Renal cortex interstitium (tissue), 11 donors: Measurements from ENCODE around the gene STX1A. TPM values are rescaled to one million over a fixed set of nuclear protein-coding genes. Genes with fewer than 3 reads are reported as not detected.
A peak's percentile ranks its signal among the peaks of the same experiment; 100 is the strongest.
"Not testable (repeated sequence)": the region's sequence is repeated elsewhere in the genome, so short reads cannot be mapped to it uniquely, and the experiment has no call there.

Experiments
- DNase-seq, 11 donors: peaks; one replicate each; pipeline ENCODE4 v3.0.0-alpha.2; 2013; ENCODE audit warnings: low read depth in 9 of 11, low spot score in 4 of 11; ENCODE audit errors: extremely low read depth in 1 of 11
- polyA plus RNA-seq, 3 donors: library from polyadenylated mRNA; unstranded; fragments of 120-200 nt; gene quantifications; one replicate each; pipeline ENCODE4 v1.2.1, GENCODE V29; 2013; ENCODE audit not compliant: insufficient read length in 3 of 3

Gene STX1A
- polyA plus RNA-seq, 3 donors: 7.4 to 11.0 (median 10.5) TPM

DNA sequence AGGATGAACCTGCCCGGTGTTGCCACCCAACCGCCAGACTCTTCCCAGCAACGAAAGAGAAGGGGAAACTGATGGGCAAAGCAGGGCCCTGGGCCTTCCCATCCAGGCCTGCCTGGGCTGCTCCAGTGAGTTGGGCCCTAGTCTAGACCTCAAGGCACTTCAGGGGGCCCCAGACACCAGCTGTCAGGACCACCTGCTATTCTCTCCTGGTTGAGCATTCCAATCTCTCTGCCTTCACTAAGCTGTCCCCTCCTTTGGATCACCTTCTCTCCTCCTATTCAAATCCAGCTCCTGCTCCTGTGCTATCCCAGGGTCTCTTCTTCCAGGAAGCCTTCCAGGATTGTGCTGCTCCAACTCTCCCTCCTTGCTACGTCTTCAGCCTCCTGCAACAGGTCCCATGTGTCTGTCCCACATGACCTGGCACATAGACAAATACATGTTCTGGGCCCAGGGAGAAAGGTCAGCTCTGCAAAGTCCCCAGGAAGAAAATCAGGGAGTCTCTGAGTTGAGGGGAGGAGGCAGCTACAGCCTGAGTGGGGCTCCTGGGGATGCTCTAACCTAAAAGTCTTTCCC lies 3.1 kb downstream of the STX1A start:
- DNase-seq: no peak

DNA sequence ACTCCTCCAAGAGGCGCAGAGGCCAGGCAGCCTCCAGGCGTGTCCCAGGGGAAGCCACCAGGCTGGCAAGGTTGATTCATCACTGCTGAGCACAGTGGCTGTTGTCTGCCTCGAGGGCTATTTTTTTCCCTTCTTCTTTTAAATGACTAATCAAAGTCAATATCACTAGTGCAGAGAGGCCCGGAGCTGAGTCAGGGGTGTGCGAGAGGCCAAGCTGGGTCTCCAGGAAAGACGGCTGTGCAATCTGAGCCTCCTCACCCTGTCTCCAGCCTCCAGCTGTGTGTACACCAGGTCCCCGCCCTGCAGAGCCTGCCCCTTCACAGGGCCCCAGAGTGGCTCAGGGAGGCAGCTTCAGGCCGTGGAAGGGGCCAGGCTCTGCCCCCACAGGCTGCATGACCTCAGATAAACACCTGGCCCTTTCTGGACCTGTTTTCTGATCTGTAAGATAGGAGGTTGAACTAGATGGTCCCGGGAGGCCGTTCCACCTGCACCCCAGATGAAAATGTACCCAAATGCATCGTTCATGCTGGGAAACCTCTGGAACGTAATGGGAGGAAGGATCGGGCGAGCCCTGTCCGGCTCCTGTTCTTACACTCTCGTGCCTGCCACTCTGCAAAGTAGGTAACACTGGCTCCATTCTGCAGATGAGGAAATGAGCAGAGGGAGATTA lies 3.7 kb downstream of the STX1A start:
- DNase-seq: no peak

DNA sequence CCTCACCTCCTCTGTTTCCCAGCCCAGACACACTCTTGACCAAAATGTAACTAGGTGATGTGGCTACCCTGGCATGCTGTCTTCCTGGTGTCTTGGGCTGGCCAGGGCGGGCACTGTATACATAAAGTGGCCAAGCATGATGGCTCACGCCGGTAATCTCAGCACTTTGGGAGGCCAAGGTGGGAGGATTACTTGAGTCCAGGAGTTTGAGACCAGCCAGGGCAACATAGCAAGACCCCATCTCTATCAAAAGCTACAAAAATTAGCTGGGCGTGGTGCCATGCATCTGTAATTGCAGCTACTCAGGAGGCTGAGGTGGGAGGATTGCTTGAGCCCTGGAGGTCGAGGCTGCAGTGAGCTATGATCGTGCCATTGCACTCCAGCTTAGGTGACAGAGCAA lies 6.2 kb downstream of the STX1A start:
- not testable (repeated sequence) for DNase-seq

DNA sequence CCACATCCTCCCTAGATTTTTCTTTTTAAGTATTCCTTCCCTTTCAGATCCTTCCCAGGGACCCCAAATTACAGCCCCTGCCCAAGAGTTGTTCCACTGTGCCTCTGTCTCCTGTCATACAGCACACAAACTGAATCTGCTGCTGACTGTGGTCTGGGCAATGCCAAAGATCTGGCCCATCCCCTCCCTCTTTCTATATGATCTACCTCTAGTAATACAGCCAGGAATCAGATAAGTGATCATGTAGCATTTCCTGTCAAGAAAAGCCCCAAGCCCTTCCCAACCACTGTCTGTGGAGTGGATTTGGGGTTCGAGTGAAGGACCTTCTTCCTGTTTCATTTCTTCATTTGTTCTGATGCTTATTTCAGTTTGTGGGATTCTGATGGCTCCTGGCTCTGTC lies 6.7 kb downstream of the STX1A start:
- no peak for DNase-seq

DNA sequence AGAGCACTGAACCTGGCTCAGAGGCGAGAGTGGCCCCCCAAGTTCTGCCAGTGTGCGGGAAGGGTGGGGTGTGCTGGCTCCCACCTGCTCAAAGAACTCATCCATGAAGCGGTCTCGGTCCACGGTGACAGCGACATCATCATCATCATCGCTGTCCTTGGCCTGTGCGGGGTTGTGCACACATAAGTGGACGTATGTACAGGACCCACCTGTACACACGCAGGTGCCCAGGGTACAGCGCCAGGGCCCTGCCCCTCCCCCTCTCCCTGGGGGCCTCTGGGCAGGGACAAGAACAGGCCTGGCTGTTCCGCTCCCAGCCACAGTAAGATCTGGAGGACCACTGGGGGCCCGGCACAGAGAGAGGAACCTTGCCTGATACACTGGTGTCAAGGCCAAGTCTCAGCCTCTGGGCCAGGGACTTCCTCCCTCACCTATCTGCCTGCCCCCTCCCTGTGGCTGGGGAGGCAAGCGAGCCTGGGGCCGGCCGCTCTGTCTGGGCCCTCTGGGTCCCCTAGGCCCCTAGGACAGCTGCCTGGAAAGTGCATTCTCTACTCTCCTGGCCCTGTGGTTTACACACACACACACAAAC lies 10.4 kb downstream of the STX1A start:
- no peak for DNase-seq

DNA sequence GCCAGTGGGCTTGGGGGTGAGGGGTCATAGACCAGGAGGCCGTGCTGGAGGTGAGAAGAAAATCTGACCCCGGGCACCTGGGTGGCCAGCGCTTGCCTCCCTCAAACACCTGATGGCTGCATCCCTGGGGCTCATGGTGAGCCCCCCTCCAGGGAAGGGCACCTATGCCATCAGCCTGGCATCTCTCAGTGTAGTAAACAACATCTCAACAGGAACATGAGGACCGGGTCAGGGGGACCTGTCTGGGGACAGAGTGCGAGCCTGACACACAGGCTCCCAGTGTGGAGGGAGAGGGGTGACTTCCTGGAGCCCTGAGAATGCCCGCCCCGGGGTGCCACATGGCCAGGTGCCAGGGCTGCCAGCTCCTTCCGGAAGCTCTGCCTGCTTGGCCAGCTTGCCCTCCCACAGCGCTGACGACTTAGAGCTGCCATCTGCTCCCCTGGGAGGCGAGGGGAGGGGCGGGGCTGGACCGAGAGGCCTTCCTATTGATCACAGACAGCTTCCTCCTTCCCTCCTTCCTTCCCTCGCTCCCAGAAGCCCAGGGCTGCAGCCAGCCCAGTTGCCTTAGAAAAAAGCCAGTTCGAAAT lies 12.3 kb downstream of the STX1A start:
- peak in 1 of 11 donors; percentile 34 for DNase-seq

DNA sequence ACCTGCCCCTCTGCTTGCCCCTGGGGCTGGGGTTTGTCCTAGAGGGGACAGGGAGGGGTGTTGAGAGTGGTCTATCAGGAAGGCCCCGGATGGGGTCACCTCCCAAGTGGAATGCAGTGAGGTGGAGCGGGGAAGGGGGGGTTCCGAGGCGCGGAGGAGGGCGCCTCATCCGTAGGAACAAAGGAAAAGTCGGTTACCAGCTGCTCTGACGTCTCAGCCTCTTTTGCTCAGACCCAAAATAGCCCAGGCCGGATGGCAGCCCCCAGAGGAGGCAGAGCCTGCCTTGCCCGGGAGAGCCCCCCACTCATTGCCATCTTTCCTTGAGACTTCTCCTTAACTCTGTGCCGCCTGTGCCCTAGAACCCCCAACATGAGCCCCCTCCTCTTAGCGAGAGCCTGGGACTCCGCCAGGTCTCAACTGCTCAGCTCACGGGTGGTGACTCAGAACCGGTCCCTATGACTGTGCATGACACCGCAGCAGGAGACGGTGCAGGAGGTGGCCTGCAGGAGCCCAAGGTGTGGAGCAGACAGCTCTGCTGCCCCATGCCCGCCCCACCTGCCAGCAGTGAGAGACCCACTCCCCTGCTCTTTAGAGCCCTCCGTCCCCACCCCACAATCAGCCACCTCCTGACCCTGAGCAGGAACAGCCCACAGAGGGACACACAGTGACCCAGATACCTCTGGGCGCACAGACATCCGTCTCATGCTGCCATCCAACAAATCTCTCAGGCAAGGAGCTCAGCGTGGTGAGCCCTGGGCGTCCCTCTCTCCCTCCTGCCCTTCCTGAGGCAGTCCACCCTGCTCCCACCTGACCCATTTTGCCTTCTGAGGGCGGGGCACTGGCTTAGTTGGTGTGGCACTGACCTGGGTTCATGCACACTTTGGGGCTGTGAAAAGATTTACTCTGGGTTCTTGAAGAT lies 13.1 kb downstream of the STX1A start:
- no peak for DNase-seq

DNA sequence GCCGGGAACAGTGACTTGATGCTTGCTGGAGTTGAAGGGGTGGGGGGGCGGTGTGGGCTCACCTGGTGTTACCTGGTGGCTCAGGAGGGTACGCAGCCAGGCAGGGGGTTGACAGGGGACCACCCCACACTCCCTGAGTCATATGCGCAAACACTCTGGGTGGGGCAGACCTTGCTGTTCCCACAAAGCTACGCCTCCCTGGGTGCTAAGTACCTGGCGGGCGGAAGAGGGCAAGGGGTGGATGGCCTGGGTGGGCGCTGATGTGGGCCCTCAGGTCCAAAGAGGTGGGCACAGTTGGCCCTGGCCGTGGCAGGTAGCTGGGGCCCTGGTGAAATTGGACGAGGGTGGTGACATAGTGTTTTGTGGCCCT lies 13.9 kb downstream of the STX1A start:
- no peak for DNase-seq

DNA sequence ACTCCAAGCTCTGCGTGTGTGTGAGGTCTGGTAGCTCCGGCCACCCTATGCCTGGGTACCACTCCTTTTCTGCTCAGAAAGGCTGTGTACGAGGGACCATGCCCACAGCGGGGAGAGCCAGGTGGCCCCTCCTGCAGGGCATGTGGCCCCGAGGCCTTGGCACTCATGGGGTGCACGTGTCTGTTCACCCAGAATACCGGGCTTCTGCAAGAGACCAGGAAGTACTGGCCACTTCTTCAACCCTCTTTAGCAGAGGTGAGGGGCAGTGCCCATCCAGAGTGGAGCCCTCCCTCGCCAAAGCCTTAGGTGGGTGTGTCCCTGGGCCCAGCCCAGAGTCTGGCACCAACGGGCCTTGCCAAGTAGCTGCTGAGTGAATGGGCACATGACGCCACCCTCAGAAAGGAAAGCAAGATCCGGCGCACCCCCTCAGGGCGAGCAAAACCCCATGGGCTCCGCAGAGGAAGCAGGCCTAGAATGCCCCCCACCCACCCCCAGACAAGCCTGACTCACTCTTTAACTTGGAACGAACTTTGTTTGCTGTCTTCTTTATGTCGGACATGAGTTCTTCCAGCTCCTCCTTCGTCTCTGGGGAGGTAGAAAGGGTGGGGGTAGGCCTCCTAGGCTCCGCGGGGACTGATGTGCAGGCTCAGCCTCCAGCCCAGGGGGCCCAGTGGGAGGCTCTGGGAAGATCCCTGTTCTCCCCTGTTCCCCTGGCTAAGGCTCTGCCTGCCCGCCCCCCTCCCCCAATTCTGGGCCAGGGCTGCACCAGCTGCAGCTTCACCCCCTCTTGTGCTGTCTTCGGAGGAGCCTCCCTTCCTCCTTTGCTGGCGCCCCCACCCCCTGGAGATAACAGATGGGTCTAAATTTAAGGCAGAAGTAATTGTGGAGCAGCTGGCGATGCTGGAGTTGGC lies 14.6 kb downstream of the STX1A start:
- no peak for DNase-seq

DNA sequence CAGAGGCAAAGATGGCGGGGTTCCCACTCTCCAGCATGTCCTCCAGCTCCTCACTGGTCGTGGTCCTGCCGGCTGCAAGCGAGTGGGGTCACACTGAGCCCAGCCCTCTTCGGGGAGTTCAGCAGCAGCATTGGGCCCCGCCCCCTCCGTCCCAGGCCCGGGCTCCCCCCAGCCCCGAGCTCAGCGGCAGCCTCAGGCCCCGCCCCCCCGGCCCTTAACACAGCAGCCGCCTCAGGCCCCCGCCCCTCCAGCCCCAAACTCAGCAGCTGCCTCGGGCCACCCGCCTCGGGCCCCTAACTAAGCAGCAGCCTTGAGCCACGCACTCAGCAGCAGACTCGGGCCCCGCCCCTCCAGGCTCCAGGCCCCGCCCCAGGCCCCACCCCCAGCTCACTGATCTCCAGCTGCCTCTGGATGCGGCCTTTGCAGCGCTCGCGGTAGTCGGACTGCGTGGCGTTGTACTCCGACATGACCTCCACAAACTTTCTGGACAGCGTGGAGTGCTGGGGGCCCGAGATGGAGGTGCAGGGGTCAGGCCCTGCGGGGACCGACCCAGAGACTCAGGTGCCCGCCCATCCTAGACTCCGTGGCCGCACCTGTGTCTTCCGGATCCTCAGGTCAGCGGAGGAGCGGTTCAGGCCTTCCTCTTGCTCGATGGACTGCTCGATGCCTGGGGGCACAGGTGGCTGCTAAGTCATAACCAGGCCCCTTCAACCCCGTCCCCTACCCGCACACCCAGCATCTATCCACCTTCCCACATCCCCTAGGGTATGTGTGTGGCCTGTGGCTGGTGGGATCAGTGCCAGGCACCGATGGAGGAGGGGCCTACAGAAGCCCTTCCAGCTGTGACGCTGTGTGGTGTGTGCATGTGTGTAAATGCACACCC lies 15.5 kb downstream of the STX1A start:
- peak in 8 of 11 donors; percentile 36 to 74 (median 59) for DNase-seq

DNA sequence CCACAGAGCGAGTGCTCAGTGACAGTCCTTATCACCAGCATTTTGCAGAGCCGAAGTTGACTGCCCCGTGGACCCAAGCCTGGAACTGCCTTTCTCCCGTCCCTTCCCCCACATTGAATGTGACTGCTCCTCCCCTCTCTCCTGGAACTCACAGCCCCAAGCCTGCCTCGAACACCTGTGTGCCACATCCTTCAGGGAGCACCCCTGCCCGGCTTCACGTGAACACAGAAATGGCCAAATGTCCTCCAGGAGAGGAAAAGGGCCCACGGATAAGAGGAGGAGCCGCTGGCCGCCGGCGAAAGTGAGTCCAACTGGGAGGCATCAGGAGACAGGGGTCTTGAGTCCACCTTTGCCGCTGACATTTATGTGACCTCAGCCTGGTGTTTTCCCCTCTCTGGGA lies 16.2 kb downstream of the STX1A start:
- no peak for DNase-seq

DNA sequence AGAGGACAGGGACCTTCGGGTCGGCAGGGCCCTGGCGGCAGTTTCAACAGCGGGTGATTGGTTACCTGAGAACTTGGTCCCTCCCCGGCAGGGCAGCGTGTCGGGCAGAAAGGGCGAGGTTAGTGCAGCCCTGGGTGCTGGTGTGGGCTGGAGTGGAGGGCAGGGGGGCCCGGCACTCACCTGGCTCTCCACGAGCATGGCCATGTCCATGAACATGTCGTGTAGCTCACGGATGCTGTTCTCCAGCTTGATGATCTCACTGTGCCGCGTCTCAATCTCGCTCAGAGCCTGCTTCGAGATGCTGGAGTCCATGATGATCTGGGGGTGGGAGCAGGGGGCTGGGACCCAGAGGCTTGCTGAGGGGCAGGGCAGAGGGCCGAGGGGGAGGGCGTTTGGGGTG lies 16.8 kb downstream of the STX1A start:
- no peak for DNase-seq

DNA sequence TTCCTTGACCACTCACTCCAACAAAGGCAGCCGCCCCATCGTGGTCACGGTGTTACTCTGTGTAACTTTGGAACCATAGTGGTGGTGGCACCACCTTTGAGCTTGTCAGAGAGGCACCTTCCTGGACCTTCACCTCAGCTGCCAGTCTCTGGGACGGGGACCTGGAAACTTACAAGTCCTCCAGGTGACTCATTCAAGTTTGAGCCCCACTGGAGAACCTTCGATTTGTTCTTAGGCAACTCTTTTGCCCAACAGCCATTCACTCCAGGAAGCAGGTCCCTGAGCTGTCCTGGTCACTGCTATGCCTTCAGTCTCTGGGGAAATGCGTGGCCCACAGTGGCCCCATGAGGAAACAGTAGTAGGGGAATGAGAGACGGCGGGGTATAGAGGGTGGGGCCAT lies 17.2 kb downstream of the STX1A start:
- DNase-seq: no peak

DNA sequence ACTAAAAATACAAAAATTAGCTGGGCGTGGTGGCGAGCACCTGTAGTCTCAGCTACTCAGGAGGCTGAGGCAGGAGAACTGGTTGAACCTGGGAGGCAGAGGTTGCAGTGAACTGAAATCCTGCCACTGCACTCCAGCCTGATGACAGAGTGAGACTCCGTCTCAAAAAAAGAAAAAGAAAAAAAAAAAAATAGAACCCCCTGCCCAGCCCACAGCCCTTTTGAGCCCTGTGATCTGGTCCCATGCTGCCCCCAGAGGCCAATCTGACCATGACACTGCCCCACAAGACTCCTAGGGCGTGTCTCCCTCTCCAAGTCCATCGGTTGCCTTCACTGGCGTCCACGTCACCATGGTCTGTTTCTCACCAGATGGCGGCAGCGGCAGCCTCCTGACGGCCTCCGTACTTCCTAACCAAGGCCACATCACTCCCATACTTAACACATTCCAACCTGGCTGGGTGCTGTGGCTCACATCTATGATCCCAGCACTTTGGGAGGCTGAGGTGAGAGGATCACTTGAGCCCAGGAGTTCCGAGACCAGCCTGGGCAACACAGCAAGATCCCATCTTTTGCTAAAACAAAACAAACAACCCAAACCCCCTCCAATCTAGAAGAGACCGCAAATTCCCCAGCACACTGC lies 18.0 kb downstream of the STX1A start:
- no peak for DNase-seq

DNA sequence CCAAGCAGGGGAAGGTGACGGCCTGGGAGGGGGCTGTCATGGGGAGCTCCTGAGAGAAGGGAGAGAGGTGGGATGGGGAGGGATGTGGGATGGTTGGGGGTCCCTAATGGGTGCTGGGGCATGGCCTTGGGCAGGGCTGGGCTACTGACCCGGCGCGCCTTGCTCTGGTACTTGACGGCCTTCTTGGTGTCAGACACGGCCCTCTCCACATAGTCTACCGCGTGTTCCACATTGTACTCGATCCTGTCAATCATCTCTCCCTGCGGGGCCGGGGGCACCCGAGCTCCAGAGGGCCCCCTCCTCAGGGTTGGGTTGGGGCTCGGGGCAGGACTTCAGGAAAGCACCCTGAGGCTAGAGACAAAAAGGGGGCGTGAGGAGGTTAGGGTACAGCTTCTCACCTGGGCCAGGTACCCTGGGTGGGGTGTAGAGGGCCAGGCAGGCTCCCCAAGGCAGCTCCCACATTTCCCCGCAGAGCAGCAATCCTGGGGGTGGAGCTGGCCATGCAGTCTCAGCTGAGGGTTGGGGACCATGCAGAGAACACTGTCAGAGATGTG lies 18.8 kb downstream of the STX1A start:
- DNase-seq: no peak

DNA sequence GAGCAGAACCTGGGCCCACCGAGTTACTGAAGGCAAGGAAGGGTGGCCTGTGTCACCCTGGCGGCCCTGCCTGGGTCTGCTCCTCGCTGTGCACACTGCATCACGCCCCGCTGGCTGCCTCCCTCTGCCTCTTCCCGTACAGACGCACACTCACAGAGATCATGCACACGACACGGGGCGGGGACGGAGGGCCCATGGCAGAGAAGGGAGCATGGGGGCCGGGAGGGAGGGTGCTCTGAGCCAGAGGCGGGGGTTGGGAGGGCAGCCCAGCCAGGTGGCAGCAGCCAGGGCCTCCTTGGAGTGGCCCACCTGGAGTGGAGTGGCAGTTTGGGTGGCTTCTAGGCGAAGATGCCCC lies 19.4 kb downstream of the STX1A start:
- no peak for DNase-seq
